IMR-90 (cell line): ENCODE measurements around the gene ZMYND10. TPM values are rescaled to one million over a fixed set of nuclear protein-coding genes. Genes with fewer than 3 reads are reported as not detected.

ENCODE experiments used
- ATAC-seq: fragments of 200-7000 bp; cut with Tn5 transposase; 2 replicates; pipeline ENCODE4 v1.9.1; 2020; ENCODE audit warnings: low read depth, mild to moderate bottlenecking, moderate library complexity
- BruUV-seq: library from RNA; stranded (reverse); fragments of 400-500 nt; replicated peaks from 2 replicates; lab custom pipeline; 2021; lab: Mats Ljungman, UMichigan
- CTCF ChIA-PET: fragments of 300-600 bp; formaldehyde crosslinking; extraction: SDS; loops from one replicate; lab custom pipeline; 2021; ENCODE audit warnings: antibody characterized with exemption; lab: Yijun Ruan, JAX
- POLR2A ChIA-PET: fragments of 300-600 bp; sonication (Branson Sonifier 250); formaldehyde crosslinking; loops from one replicate; lab custom pipeline; 2022; ENCODE audit warnings: antibody characterized with exemption; ENCODE audit not compliant: unreplicated experiment; lab: Charles Lee
- DNase-seq: peaks from one replicate; pipeline ENCODE4 v3.0.0; 2013
- H2AFZ ChIP-seq: replicated peaks from 2 replicates; pipeline ENCODE3; 2013; ENCODE audit warnings: low read length, mild to moderate bottlenecking; ENCODE audit not compliant: poor library complexity
- H2AK5ac ChIP-seq: 2 replicates; pipeline ENCODE4 v1.6.1; 2013; ENCODE audit warnings: low read depth, low read length, inconsistent platforms
- H2AK9ac ChIP-seq: replicated peaks from 2 replicates; pipeline ENCODE3; 2013; ENCODE audit warnings: mild to moderate bottlenecking, low read depth, low read length, moderate library complexity; ENCODE audit not compliant: poor library complexity
- H2BK120ac ChIP-seq: 2 replicates; pipeline ENCODE4 v1.6.1; 2013; ENCODE audit warnings: low read depth, low read length, inconsistent platforms
- H2BK15ac ChIP-seq: 3 replicates; pipeline ENCODE4 v1.6.1; 2013; ENCODE audit warnings: low read depth, low read length, inconsistent platforms
- H2BK20ac ChIP-seq: 2 replicates; pipeline ENCODE4 v1.6.1; 2013; ENCODE audit warnings: low read depth, mild to moderate bottlenecking, inconsistent platforms, low read length, moderate library complexity
- H2BK5ac ChIP-seq: 2 replicates; pipeline ENCODE4 v1.6.1; 2013; ENCODE audit warnings: mild to moderate bottlenecking, low read depth, low read length, inconsistent platforms; ENCODE audit not compliant: poor library complexity, severe bottlenecking
- H3K14ac ChIP-seq: replicated peaks from 2 replicates; pipeline ENCODE4 v1.6.1; 2013; ENCODE audit warnings: low read depth, low read length, inconsistent platforms
- H3K18ac ChIP-seq: 2 replicates; pipeline ENCODE4 v1.6.1; 2013; ENCODE audit warnings: low read depth, low read length, control low read depth
- H3K23ac ChIP-seq: 2 replicates; pipeline ENCODE4 v1.6.1; 2013; ENCODE audit warnings: low read depth, low read length, inconsistent platforms
- H3K27ac ChIP-seq: 2 replicates; pipeline ENCODE4 v1.5.1; 2013; ENCODE audit warnings: mild to moderate bottlenecking, control low read depth, low read length; ENCODE audit not compliant: insufficient read depth
- H3K27me3 ChIP-seq: 2 replicates; pipeline ENCODE4 v1.6.1; 2013; ENCODE audit warnings: low read length; ENCODE audit not compliant: control insufficient read depth, insufficient read depth
- H3K36me3 ChIP-seq: 2 replicates; pipeline ENCODE4 v1.6.1; 2013; ENCODE audit warnings: low read length, mixed read lengths; ENCODE audit not compliant: control insufficient read depth, insufficient read depth
- H3K4ac ChIP-seq: 2 replicates; pipeline ENCODE4 v1.6.1; 2013; ENCODE audit warnings: low read depth, low read length, inconsistent platforms
- H3K4me1 ChIP-seq: 2 replicates; pipeline ENCODE4 v1.6.1; 2013; ENCODE audit warnings: low read length, mixed read lengths; ENCODE audit not compliant: control insufficient read depth, insufficient read depth
- H3K4me2 ChIP-seq: 2 replicates; pipeline ENCODE4 v1.6.1; 2013; ENCODE audit warnings: low read depth, mild to moderate bottlenecking, control low read depth, low read length, moderate library complexity
- H3K4me3 ChIP-seq: 2 replicates; pipeline ENCODE4 v1.5.1; 2013; ENCODE audit warnings: low read depth, mild to moderate bottlenecking, control low read depth, low read length, moderate library complexity; ENCODE audit not compliant: insufficient read depth
- H3K56ac ChIP-seq: 2 replicates; pipeline ENCODE4 v1.6.1; 2013; ENCODE audit warnings: low read length, inconsistent platforms; ENCODE audit not compliant: insufficient read depth; ENCODE audit errors: extremely low read depth
- H3K79me1 ChIP-seq, 2 experiments: 2 replicates each; pipeline ENCODE4 v1.6.1; 2013; ENCODE audit warnings: low read length in 2 of 2, inconsistent platforms in 1 of 2, low read depth in 1 of 2
- H3K9ac ChIP-seq: 2 replicates; pipeline ENCODE4 v1.6.1; 2013; ENCODE audit warnings: low read depth, low read length, control low read depth
- H3K9me1 ChIP-seq: 2 replicates; pipeline ENCODE4 v1.6.1; 2013; ENCODE audit warnings: low read length, inconsistent platforms; ENCODE audit not compliant: insufficient read depth
- H3K9me3 ChIP-seq: 2 replicates; pipeline ENCODE4 v1.6.1; 2013; ENCODE audit warnings: low read length; ENCODE audit not compliant: control insufficient read depth, insufficient read depth
- H4K20me1 ChIP-seq: 2 replicates; pipeline ENCODE4 v1.6.1; 2013; ENCODE audit warnings: low read length, inconsistent platforms; ENCODE audit not compliant: insufficient read depth
- H4K5ac ChIP-seq: 2 replicates; pipeline ENCODE4 v1.6.1; 2013; ENCODE audit warnings: mild to moderate bottlenecking, low read depth, low read length, control low read depth
- H4K8ac ChIP-seq, 2 experiments: 2 replicates each; pipeline ENCODE4 v1.6.1; 2013; ENCODE audit warnings: low read depth in 2 of 2, low read length in 2 of 2, control low read depth in 1 of 2, inconsistent platforms in 1 of 2
- H4K91ac ChIP-seq: 2 replicates; pipeline ENCODE4 v1.6.1; 2013; ENCODE audit warnings: low read depth, low read length, inconsistent platforms; ENCODE audit not compliant: insufficient read depth
- BHLHE40 ChIP-seq: fragments of 150-350 bp; IDR thresholded peaks from 2 replicates; pipeline ENCODE4 v1.6.1; 2016; ENCODE audit warnings: mild to moderate bottlenecking, low read depth, low read length
- CEBPB ChIP-seq: IDR thresholded peaks from 2 replicates; pipeline ENCODE4 v1.6.1; 2012; ENCODE audit warnings: low read depth, low read length, improper control_type of control experiment
- CHD1 ChIP-seq: IDR thresholded peaks from 2 replicates; pipeline ENCODE4 v1.6.1; 2012; ENCODE audit warnings: low read depth, low read length, improper control_type of control experiment
- CTCF ChIP-seq: conservative IDR thresholded peaks from 2 replicates; pipeline ENCODE4 v1.5.1; 2012; ENCODE audit warnings: mild to moderate bottlenecking, low read depth, low read length, improper control_type of control experiment
- ELK1 ChIP-seq: fragments of 150-350 bp; IDR thresholded peaks from 2 replicates; pipeline ENCODE4 v1.6.1; 2016; ENCODE audit warnings: low read depth, mild to moderate bottlenecking, low read length, moderate library complexity, borderline replicate concordance
- FOS ChIP-seq: fragments of 150-350 bp; IDR thresholded peaks from 2 replicates; pipeline ENCODE4 v1.6.1; 2016; ENCODE audit warnings: low read depth, low read length
- MAFK ChIP-seq: IDR thresholded peaks from 2 replicates; pipeline ENCODE4 v1.6.1; 2012; ENCODE audit warnings: low read depth, low read length, improper control_type of control experiment
- MAZ ChIP-seq: IDR thresholded peaks from 2 replicates; pipeline ENCODE4 v1.6.1; 2012; ENCODE audit warnings: low read depth, mild to moderate bottlenecking, low read length, improper control_type of control experiment, moderate library complexity, borderline replicate concordance
- MXI1 ChIP-seq: IDR thresholded peaks from 2 replicates; pipeline ENCODE4 v1.6.1; 2012; ENCODE audit warnings: low read depth, mild to moderate bottlenecking, low read length, moderate library complexity, borderline replicate concordance
- NFE2L2 ChIP-seq: fragments of 150-350 bp; IDR thresholded peaks from 2 replicates; pipeline ENCODE4 v1.6.1; 2016; ENCODE audit warnings: low read depth, mild to moderate bottlenecking, low read length
- POLR2A ChIP-seq: IDR thresholded peaks from 2 replicates; pipeline ENCODE4 v1.6.1; 2012; ENCODE audit warnings: mild to moderate bottlenecking, low read depth, low read length
- RAD21 ChIP-seq: IDR thresholded peaks from 2 replicates; pipeline ENCODE4 v1.6.1; 2012; ENCODE audit warnings: low read length, improper control_type of control experiment
- RCOR1 ChIP-seq: IDR thresholded peaks from 2 replicates; pipeline ENCODE4 v1.6.1; 2012; ENCODE audit warnings: mild to moderate bottlenecking, low read length, improper control_type of control experiment; ENCODE audit not compliant: insufficient replicate concordance
- RFX5 ChIP-seq: IDR thresholded peaks from 2 replicates; pipeline ENCODE4 v1.8.0; 2012; ENCODE audit warnings: low read depth, mild to moderate bottlenecking, low read length, moderate library complexity
- SMC3 ChIP-seq: fragments of 150-350 bp; IDR thresholded peaks from 2 replicates; pipeline ENCODE4 v1.6.1; 2016; ENCODE audit warnings: low read depth, mild to moderate bottlenecking, antibody characterized with exemption, low read length, moderate library complexity
- USF2 ChIP-seq: fragments of 150-350 bp; IDR thresholded peaks from 2 replicates; pipeline ENCODE4 v1.6.1; 2017; ENCODE audit warnings: mild to moderate bottlenecking, antibody characterized with exemption, low read length, low read depth
- WGBS, 2 experiments: methylation state at CpG; one replicate each; pipeline versions ENCODE4 v1.1.5 to v1.1.7; 2013; ENCODE audit warnings: missing lambda C conversion rate in 2 of 2; ENCODE audit not compliant: insufficient read length in 1 of 2; ENCODE audit errors: extremely low coverage in 2 of 2; 5-methylcytosine and 5-hydroxymethylcytosine counted together
- dilution Hi-C: fragments of 300-500 bp; cut with HindIII; formaldehyde crosslinking; loops from one replicate; pipeline ENCODE4 v1.14.3; 2018; ENCODE audit warnings: low sequenced_read_pairs; ENCODE audit not compliant: unreplicated experiment
- in situ Hi-C: fragments of 300-500 bp; cut with MboI; formaldehyde crosslinking; loops from 3 replicates; pipeline ENCODE4 v1.14.3; 2019; ENCODE audit warnings: low sequenced_read_pairs, inconsistent platforms, mixed read lengths
- intact Hi-C: fragments of 100-400 bp; cut with micrococcal nuclease; formaldehyde crosslinking; loops from 2 replicates; pipeline ENCODE4 v1.10.0; 2022
- polyA plus RNA-seq, 3 experiments: library from polyadenylated mRNA; depleted of rRNA; stranded (reverse); fragments of >200 nt; gene quantifications; 2 replicates each; pipeline ENCODE4 v1.2.3, GENCODE V29; 2012; ENCODE audit warnings: low replicate concordance in 1 of 3
- total RNA-seq: library from RNA; depleted of rRNA; stranded (reverse); fragments of >200 nt; gene quantifications from 2 replicates; pipeline ENCODE4 v1.2.3, GENCODE V29; 2012

The ZMYND10 gene
- total and polyA plus RNA-seq, 2 of the 4 experiments (the other 2 are of a cell fraction), result 1.1 to 1.4 TPM

- Histone ChIP-seq H3K4me2 (peak overlapping the region; percentile 84), H4K91ac (no peak overlapping the region), H3K14ac (peak overlapping the region; percentile 74; the same call in 1 of the 2 replicates), H3K4me3 (peak overlapping the region; percentile 45), H3K56ac (no peak overlapping the region), H3K79me1 (peaks cover 0 to 6% of the 10 kb centered on the region in 2 experiments; a peak in 1 of 4 replicates), H3K4me1 (peaks cover 3% of the 10 kb centered on the region; the same call in 1 of the 2 replicates), H3K9me3 (no peaks in the 10 kb centered on the region), H2BK5ac (no peak overlapping the region), H4K20me1 (no peaks in the 10 kb centered on the region), H3K36me3 (no peaks in the 10 kb centered on the region), H3K27ac (peak overlapping the region; percentile 1; the same call in 1 of the 2 replicates), H2BK120ac (no peak overlapping the region), H2AK9ac (peak overlapping the region; percentile 29), H3K4ac (peak overlapping the region; percentile 42; the same call in 1 of the 2 replicates), H3K9ac (peak overlapping the region; percentile 60), H3K9me1 (peaks cover 10% of the 10 kb centered on the region; the same call in 1 of the 2 replicates), H4K8ac (peak overlapping the region; percentile 40 to 66; a peak in 2 of 4 replicates), H2AK5ac (peak overlapping the region; percentile 15; the same call in 1 of the 2 replicates), H2AFZ (peak overlapping the region; percentile 98), H3K27me3 (peaks cover 29% of the 10 kb centered on the region), H2BK20ac (no peak overlapping the region), H2BK15ac (no peak overlapping the region), H3K23ac (no peak overlapping the region; the same call in 1 of the 2 replicates), H3K18ac (no peak overlapping the region), H4K5ac (no peak overlapping the region)
- ATAC-seq (peak; percentile 75), DNase-seq (no peak)
- WGBS, 2 experiments, result 11% methylated on average over 21 of the region's 48 CpGs; no CpG with 5 or more reads in 1 of the 2 experiments
- dilution Hi-C loops (no loop called here), intact Hi-C loops (no loop called here), in situ Hi-C loops (no loop called here)
- POLR2A ChIA-PET, result no interaction called here
- BruUV-seq, result no TSS peak
- TF ChIP-seq CHD1 (no peak), CEBPB (no peak), RAD21 (no peak), RCOR1 (no peak), ELK1 (no peak), RFX5 (no peak), FOS (no peak), MXI1 (no peak), POLR2A (no peak), SMC3 (no peak), USF2 (no peak), MAZ (no peak), MAFK (no peak), BHLHE40 (no peak), NFE2L2 (no peak), CTCF (no peak)
- CTCF ChIA-PET, result no interaction called here
Measured at GRCh38 chr3:50364573-50365079, 19.1 kb upstream of the ZMYND10 start.
